ENCODE measurements around the gene PDS5B. TPM values are rescaled to one million over a fixed set of nuclear protein-coding genes. Genes with fewer than 3 reads are reported as not detected.

The PDS5B gene
- total and polyA plus RNA-seq, 2 experiments from 2014 or later, result 43.9 to 46.5 TPM

- no peak for ATAC-seq
- Histone ChIP-seq H3K4me3 (no peak overlapping the region), H2AFZ (no peak overlapping the region), H3F3A (replicated peaks; ENCODE audit: low read depth) (no peaks in the 10 kb centered on the region), H3K36me3 (ENCODE audit: insufficient read depth) (no peaks in the 10 kb centered on the region), H3K79me2 (replicated peaks; ENCODE audit: insufficient read depth) (peaks cover 91% of the 10 kb centered on the region), H3K27me3 (ENCODE audit: insufficient read depth) (no peaks in the 10 kb centered on the region), H3K27ac (ENCODE audit: low read depth) (no peak overlapping the region), H3K4me1 (ENCODE audit: insufficient read depth) (peaks cover 12% of the 10 kb centered on the region; the same call in 1 of the 2 replicates), H4K20me1 (replicated peaks; ENCODE audit: insufficient read depth) (peaks cover 18% of the 10 kb centered on the region; the same call in 1 of the 2 replicates), H3K4me2 (no peak overlapping the region), H3K9me2 (ENCODE audit: insufficient read depth) (no peaks in the 10 kb centered on the region)
- Mint-ChIP-seq H3K27ac (no peak overlapping the region), H3K36me3 (ENCODE audit: low read depth) (no peaks in the 10 kb centered on the region), H3K4me1 (peaks cover 21% of the 10 kb centered on the region; the same call in 2 of the 3 replicates), H3K9me3 (no peaks in the 10 kb centered on the region), H3K4me3 (no peak overlapping the region), H3K27me3 (ENCODE audit: insufficient read depth, low read depth, poor library complexity) (peaks cover 5% of the 10 kb centered on the region)
- DNase-seq (ENCODE audit: low spot score), result no peak
- no peak for TF ChIP-seq ZNF114 (CRISPR knock-in tag; IDR thresholded peaks at IDR 0.05)
- no peak for TF ChIP-seq NANOG (IDR thresholded peaks at IDR 0.05; ENCODE audit: borderline replicate concordance)
- no peak for TF ChIP-seq CTCF (conservative IDR thresholded peaks at IDR 0.05; ENCODE audit: low read depth in 2 of 2)
- no peak for TF ChIP-seq EZH2phosphoT487 (IDR thresholded peaks at IDR 0.05; ENCODE audit: unreplicated experiment)
- no peak for TF ChIP-seq EZH2 (IDR thresholded peaks at IDR 0.05; ENCODE audit: low read depth, unreplicated experiment)
- TF ChIP-seq STAT1 (IDR thresholded peaks at IDR 0.05; ENCODE audit: unreplicated experiment), result no peak
- no peak for TF ChIP-seq REST (IDR thresholded peaks at IDR 0.05; ENCODE audit: unreplicated experiment)
- TF ChIP-seq ETS1 (IDR thresholded peaks at IDR 0.05), result no peak
- TF ChIP-seq ZNF462 (CRISPR knock-in tag; IDR thresholded peaks at IDR 0.05), result no peak
- TF ChIP-seq JUNB (IDR thresholded peaks at IDR 0.05; ENCODE audit: unreplicated experiment), result no peak
- no peak for TF ChIP-seq POLR2AphosphoS5 (IDR thresholded peaks at IDR 0.05; ENCODE audit: low read depth)
These were observed 52.5 kb downstream of the PDS5B start for GRCh38 chr13:32638739-32639138.

All from GM23338 (cell line).